ENCODE results near the gene TMEM138. TPM values are rescaled to one million over a fixed set of nuclear protein-coding genes. Genes with fewer than 3 reads are reported as not detected.
"Not testable (repeated sequence)": the region's sequence is repeated elsewhere in the genome, so short reads cannot be mapped to it uniquely, and the experiment has no call there.

TMEM138 gene
- total RNA-seq, 1 donor from 2014 or later, result 49.2 TPM

GRCh38 chr11:61378713-61379313 lies 16.6 kb downstream of the TMEM138 start:
- Mint-ChIP-seq H3K27ac (no peak overlapping the region), H3K9me3 (peaks cover 3% of the 10 kb centered on the region), H3K27me3 (ENCODE audit: low read depth) (no peaks in the 10 kb centered on the region), H3K4me1 (peaks cover 6% of the 10 kb centered on the region), H3K36me3 (peaks cover 22% of the 10 kb centered on the region), H3K4me3 (no peak overlapping the region)
- TF ChIP-seq, protein P1, sequence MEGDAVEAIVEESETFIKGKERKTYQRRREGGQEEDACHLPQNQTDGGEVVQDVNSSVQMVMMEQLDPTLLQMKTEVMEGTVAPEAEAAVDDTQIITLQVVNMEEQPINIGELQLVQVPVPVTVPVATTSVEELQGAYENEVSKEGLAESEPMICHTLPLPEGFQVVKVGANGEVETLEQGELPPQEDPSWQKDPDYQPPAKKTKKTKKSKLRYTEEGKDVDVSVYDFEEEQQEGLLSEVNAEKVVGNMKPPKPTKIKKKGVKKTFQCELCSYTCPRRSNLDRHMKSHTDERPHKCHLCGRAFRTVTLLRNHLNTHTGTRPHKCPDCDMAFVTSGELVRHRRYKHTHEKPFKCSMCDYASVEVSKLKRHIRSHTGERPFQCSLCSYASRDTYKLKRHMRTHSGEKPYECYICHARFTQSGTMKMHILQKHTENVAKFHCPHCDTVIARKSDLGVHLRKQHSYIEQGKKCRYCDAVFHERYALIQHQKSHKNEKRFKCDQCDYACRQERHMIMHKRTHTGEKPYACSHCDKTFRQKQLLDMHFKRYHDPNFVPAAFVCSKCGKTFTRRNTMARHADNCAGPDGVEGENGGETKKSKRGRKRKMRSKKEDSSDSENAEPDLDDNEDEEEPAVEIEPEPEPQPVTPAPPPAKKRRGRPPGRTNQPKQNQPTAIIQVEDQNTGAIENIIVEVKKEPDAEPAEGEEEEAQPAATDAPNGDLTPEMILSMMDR (IDR thresholded peaks at IDR 0.05; ENCODE audit: unreplicated experiment), result no peak
- DNase-seq (ENCODE audit: low spot score in 2 of 2, unreplicated experiment in 2 of 2), result no peak

DNA sequence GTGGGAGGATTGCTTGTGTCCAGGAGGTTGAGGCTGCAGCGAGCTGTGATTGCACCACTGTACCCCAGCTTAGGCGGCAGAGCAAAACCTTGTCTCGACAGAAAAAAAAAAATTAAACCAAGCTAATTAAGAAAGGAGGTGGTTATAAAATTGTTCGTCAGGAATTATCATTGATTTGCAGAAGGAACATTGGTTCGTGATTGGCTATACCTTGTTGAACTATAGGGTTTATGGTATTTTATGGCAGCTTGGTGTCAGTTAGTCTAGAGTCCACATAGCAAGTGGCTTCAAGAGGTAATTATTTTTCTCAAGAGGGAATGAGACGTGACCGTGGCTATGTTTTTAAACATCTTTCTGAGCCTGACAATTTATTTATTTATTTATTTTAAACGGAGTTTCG lies 18.7 kb downstream of the TMEM138 start:
- Mint-ChIP-seq H3K27ac (no peak overlapping the region), H3K27me3 (ENCODE audit: low read depth) (no peaks in the 10 kb centered on the region), H3K4me1 (peaks cover 6% of the 10 kb centered on the region), H3K36me3 (peaks cover 12% of the 10 kb centered on the region), H3K4me3 (no peak overlapping the region), H3K9me3 (no peaks in the 10 kb centered on the region)
- DNase-seq (ENCODE audit: low spot score in 2 of 2, unreplicated experiment in 2 of 2), result no peak
- TF ChIP-seq, protein P1 (IDR thresholded peaks at IDR 0.05; ENCODE audit: unreplicated experiment), result no peak

DNA sequence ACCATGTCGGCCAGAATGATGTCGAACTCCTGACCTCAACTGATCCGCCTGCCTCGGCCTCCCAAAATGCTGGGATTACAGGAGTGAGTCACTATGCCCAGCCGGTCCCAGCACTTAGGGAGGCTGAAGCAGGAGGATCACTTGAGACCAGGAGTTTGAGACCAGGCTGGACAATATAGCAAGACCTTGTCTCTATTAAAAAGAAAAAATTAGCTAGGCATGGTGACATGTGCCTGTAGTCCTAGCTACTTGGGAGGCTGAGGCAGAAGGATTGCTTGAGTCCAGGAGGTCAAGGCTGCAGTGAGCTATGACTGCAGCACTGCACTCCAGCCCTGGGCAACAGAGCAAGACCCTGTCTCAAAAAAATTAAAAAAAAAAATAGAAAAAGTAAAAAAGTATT lies 21.7 kb downstream of the TMEM138 start:
- H3K4me1 Mint-ChIP-seq; H3K36me3 Mint-ChIP-seq; H3K27me3 Mint-ChIP-seq (ENCODE audit: low read depth); H3K4me3 Mint-ChIP-seq; H3K27ac Mint-ChIP-seq; DNase-seq (ENCODE audit: low spot score in 2 of 2, unreplicated experiment in 2 of 2); H3K9me3 Mint-ChIP-seq: not testable (repeated sequence)

DNA sequence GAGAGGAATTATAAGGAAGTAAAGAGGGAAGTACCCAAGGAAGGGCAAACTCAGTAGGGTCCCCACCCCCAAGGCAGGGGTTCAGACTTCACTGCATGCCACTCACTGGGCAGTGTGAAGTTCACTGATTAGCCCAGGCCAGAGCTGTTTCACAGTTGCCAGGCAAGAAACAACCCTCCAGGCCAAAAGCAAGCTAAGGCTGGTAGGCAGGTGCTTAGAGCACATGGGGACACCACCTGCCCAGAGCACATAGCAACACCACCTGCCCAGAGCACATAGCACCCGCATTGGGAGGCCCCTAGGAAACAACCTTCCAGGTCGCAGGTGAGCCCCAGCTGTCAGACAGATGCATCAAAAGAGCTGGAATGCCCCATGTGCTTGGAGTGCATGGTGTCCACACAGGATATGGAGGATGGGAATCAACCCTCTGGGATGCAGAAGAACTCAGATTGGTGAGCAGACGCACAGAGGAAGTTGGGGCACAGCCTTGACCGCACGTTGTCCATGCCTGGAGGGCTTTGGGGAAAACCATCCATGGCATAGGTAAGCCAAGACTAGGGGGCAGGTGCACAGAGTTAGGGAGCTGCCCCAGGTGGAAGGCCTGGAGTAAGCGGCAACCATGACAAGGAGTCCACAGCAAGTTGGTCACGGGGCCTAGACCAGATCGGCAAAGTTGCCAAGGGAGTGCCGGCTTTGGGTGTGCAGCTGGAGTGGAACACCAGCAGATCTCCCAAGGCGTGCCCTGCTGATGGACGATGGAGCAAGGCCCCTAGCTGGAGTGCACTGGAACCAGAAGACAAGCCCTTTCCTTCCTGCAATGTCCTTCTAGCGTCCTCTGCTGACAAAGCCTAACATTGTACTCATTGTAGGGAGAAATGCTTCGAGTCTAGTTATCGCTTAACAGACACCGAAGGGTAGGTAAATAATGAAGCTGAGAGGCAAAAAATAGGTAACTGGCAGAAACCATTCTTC lies 22.4 kb downstream of the TMEM138 start:
- Mint-ChIP-seq H3K4me3 (no peak overlapping the region), H3K27me3 (ENCODE audit: low read depth) (no peaks in the 10 kb centered on the region), H3K9me3 (peaks cover 4% of the 10 kb centered on the region), H3K4me1 (no peaks in the 10 kb centered on the region), H3K27ac (no peak overlapping the region), H3K36me3 (no peaks in the 10 kb centered on the region)
- TF ChIP-seq, protein P1 (IDR thresholded peaks at IDR 0.05; ENCODE audit: unreplicated experiment), result no peak
- no peak for DNase-seq (ENCODE audit: low spot score in 2 of 2, unreplicated experiment in 2 of 2)

DNA sequence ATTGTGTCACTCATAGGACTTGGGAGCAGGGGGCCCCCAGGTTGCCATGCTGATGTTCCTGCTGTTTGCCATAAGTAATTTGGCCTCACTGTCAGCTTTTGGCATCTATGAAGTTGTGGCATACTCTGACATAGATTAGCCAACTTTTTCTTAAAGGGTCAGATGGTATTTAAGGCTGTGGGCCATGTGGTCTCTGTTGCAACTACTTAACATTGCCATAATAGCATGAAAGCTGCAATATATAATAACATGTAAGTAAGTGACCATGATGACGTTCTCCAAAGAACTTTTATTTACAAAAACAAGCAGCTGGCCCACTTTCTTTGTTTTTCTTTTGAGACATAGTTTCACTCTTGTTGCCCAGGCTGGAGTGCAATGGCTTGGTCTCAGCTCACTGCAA lies 28.0 kb downstream of the TMEM138 start:
- no peak overlapping the region for H3K27ac Mint-ChIP-seq
- no peaks in the 10 kb centered on the region for H3K27me3 Mint-ChIP-seq (ENCODE audit: low read depth)
- H3K9me3 Mint-ChIP-seq, result peaks cover 13% of the 10 kb centered on the region
- H3K4me1 Mint-ChIP-seq, result peaks cover 14% of the 10 kb centered on the region
- TF ChIP-seq, protein P1 (IDR thresholded peaks at IDR 0.05; ENCODE audit: unreplicated experiment), result no peak
- DNase-seq (ENCODE audit: low spot score in 2 of 2, unreplicated experiment in 2 of 2), result no peak
- H3K36me3 Mint-ChIP-seq, result peaks cover 7% of the 10 kb centered on the region
- H3K4me3 Mint-ChIP-seq, result no peak overlapping the region

DNA sequence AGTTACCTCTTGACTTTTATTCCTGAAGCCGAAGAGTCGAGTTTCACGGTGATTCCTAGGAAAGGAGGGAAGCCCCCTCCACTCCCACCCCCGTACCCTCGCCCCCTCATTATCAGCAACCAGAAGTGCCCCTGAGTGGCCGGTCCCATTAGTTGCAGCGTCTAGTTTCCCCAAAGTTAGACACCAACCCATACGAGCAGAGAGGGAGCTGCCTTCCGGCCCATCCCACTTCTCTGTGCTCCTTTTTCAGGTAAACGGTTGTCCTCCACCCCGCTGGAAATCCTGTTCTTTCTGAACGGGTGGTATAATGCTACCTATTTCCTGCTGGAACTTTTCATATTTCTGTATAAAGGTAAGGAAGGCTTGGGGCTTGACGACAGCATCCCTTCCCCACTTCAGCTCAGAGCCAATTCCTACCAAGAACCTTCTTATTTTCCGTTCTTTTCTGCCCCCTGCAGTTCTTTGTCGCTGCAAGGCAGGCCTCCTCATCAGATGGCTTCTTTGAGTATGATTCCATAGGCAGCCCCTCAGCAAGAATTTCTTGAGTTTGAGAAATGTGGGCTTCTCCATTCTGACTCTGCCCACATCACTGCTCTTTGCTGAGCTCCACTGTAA lies 30.9 kb downstream of the TMEM138 start:
- peaks cover 13% of the 10 kb centered on the region for H3K9me3 Mint-ChIP-seq
- peak overlapping the region; percentile 94 for H3K27ac Mint-ChIP-seq
- TF ChIP-seq, protein P1 (IDR thresholded peaks at IDR 0.05; ENCODE audit: unreplicated experiment), result no peak
- DNase-seq (ENCODE audit: low spot score in 2 of 2, unreplicated experiment in 2 of 2), result no peak
- no peaks in the 10 kb centered on the region for H3K27me3 Mint-ChIP-seq (ENCODE audit: low read depth)
- peaks cover 22% of the 10 kb centered on the region for H3K36me3 Mint-ChIP-seq
- peak overlapping the region; percentile 95 for H3K4me3 Mint-ChIP-seq
- peaks cover 14% of the 10 kb centered on the region for H3K4me1 Mint-ChIP-seq
